MCF 10A (cell line): Measurements from ENCODE around the gene SCML2. TPM values are rescaled to one million over a fixed set of nuclear protein-coding genes. Genes with fewer than 3 reads are reported as not detected.

Experiments
- BruUV-seq: library from RNA; stranded (reverse); fragments of 400-500 nt; replicated peaks from 2 replicates; lab custom pipeline; 2021; lab: Mats Ljungman, UMichigan
- CTCF ChIA-PET: fragments of 300-600 bp; sonication (Branson Sonifier 250); formaldehyde crosslinking; extraction: SDS; loops from one replicate; lab custom pipeline; 2021; ENCODE audit warnings: antibody characterized with exemption, inconsistent platforms; lab: Yijun Ruan, JAX
- POLR2A ChIA-PET: fragments of 300-600, 350-650 bp; sonication (Branson Sonifier 250); formaldehyde crosslinking; extraction: SDS; loops from one replicate; lab custom pipeline; 2020; ENCODE audit warnings: antibody characterized with exemption, inconsistent platforms; lab: Yijun Ruan, JAX
- DNase-seq: peaks from one replicate; pipeline ENCODE4 v3.0.0-alpha.2; 2018; ENCODE audit not compliant: unreplicated experiment
- H3K27ac Mint-ChIP-seq: one replicate; pipeline ENCODE4 v1.8.0; 2022; ENCODE audit warnings: mild to moderate bottlenecking, low read depth, mixed read lengths; ENCODE audit not compliant: unreplicated experiment
- H3K27me3 Mint-ChIP-seq: one replicate; pipeline ENCODE4 v1.8.0; 2022; ENCODE audit warnings: mixed read lengths; ENCODE audit not compliant: insufficient read depth, unreplicated experiment
- H3K36me3 Mint-ChIP-seq: one replicate; pipeline ENCODE4 v1.8.0; 2022; ENCODE audit warnings: mild to moderate bottlenecking, moderate library complexity, mixed read lengths; ENCODE audit not compliant: insufficient read depth, unreplicated experiment
- H3K4me1 Mint-ChIP-seq: one replicate; pipeline ENCODE4 v1.8.0; 2022; ENCODE audit warnings: mixed read lengths; ENCODE audit not compliant: insufficient read depth, unreplicated experiment
- H3K4me3 Mint-ChIP-seq: one replicate; pipeline ENCODE4 v1.8.0; 2022; ENCODE audit warnings: mild to moderate bottlenecking, moderate library complexity, mixed read lengths; ENCODE audit not compliant: unreplicated experiment
- H3K9me3 Mint-ChIP-seq: one replicate; pipeline ENCODE4 v1.8.0; 2022; ENCODE audit warnings: mixed read lengths; ENCODE audit not compliant: unreplicated experiment
- intact Hi-C: fragments of 100-400 bp; cut with micrococcal nuclease; formaldehyde crosslinking; loops from 2 replicates; pipeline ENCODE4 v1.14.1; 2022
- total RNA-seq: library from RNA; stranded (reverse); gene quantifications from 2 replicates; pipeline ENCODE4 v1.2.3, GENCODE V29; 2022
- TF ChIP-seq, protein P1 (sequence below): fragments of 200-600 bp; IDR thresholded peaks from one replicate; pipeline ENCODE4 v1.8.0; 2022; ENCODE audit warnings: antibody characterized with exemption, mild to moderate bottlenecking; ENCODE audit not compliant: unreplicated experiment

Gene SCML2
- total RNA-seq, 1 experiment from 2014 or later: 3.5 TPM

DNA sequence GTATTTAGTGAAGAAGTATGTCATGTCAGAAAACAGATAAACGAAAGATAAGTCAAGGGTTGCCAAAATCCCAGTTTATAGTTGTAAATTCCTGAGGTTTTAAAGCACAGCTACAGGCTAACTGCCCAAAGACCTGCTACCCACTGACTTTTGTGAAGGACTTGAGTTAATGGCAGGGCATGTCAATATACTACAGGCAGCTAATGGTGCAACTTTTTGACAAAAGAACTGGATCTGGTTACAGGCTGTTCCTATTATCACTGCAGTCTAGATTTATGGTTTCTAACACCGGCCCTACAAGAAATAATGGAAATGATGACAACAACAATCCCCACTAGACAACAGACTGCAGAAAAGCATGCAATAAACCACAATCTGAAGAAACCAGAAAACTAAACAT is 6.4 kb downstream of the SCML2 start:
- no TSS peak for BruUV-seq
- intact Hi-C loops: no loop called here
- H3K4me3 Mint-ChIP-seq: no peak overlapping the region
- ChIA-PET CTCF (interaction anchor here (1.0 kb wide), 2 partner anchors 30 to 486 kb away, joined by 3 to 6 read pairs; no protein-coding TSS in a partner anchor), POLR2A (no interaction called here)
- H3K27ac Mint-ChIP-seq: no peak overlapping the region
- peaks cover 5% of the 10 kb centered on the region for H3K4me1 Mint-ChIP-seq
- H3K27me3 Mint-ChIP-seq: no peaks in the 10 kb centered on the region
- no peaks in the 10 kb centered on the region for H3K9me3 Mint-ChIP-seq
- H3K36me3 Mint-ChIP-seq: no peaks in the 10 kb centered on the region
- no peak for DNase-seq
- TF ChIP-seq, protein P1, sequence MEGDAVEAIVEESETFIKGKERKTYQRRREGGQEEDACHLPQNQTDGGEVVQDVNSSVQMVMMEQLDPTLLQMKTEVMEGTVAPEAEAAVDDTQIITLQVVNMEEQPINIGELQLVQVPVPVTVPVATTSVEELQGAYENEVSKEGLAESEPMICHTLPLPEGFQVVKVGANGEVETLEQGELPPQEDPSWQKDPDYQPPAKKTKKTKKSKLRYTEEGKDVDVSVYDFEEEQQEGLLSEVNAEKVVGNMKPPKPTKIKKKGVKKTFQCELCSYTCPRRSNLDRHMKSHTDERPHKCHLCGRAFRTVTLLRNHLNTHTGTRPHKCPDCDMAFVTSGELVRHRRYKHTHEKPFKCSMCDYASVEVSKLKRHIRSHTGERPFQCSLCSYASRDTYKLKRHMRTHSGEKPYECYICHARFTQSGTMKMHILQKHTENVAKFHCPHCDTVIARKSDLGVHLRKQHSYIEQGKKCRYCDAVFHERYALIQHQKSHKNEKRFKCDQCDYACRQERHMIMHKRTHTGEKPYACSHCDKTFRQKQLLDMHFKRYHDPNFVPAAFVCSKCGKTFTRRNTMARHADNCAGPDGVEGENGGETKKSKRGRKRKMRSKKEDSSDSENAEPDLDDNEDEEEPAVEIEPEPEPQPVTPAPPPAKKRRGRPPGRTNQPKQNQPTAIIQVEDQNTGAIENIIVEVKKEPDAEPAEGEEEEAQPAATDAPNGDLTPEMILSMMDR: no peak

DNA sequence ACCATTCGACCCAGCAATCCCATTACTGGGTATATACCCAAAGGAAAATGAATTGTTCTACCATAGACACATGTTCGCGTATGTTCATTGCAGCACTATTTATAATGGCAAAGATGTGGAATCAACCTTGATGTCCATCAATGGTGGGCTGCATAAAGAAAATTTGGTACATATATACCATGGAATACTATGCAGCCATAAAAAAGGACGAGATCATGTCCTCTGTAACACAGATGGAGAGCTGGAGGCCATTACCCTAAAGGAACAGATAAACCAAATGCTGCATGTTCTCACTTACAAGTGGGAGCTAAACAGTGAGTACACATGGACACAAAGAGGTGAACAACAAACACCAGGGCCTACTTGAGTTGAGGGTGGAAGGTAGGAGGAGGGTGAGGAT is 45.1 kb downstream of the SCML2 start:
- no peak overlapping the region for H3K4me3 Mint-ChIP-seq
- H3K36me3 Mint-ChIP-seq: no peaks in the 10 kb centered on the region
- no peaks in the 10 kb centered on the region for H3K4me1 Mint-ChIP-seq
- DNase-seq: no peak
- TF ChIP-seq, protein P1: no peak
- H3K27ac Mint-ChIP-seq: no peak overlapping the region
- H3K9me3 Mint-ChIP-seq: peaks cover 7% of the 10 kb centered on the region
- ChIA-PET CTCF (no interaction called here), POLR2A (no interaction called here)
- BruUV-seq: no TSS peak
- intact Hi-C loops: no loop called here
- no peaks in the 10 kb centered on the region for H3K27me3 Mint-ChIP-seq

DNA sequence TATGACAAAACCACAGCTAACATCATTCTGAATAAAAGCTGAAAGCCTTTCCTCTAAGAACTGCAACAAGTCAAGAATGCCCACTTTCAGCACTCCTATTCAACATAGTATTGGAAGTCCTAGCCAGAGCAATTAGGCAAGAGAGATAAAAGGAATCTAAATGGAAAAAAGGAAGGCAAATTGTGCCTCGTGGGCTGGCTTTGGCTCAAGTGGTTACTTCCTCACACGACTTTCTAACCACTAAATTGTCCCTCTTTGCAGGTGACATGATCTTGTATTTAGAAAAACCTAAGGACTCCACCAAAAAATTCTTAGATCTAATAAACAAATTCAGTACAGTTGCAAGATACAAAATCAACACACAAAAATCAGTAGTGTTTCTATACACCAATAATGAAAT is 57.2 kb downstream of the SCML2 start:
- CTCF ChIA-PET: no interaction called here
- TF ChIP-seq, protein P1: no peak
- H3K27me3 Mint-ChIP-seq: no peaks in the 10 kb centered on the region
- H3K4me3 Mint-ChIP-seq: no peak overlapping the region
- H3K4me1 Mint-ChIP-seq: no peaks in the 10 kb centered on the region
- intact Hi-C loops: no loop called here
- no peak for DNase-seq
- no TSS peak for BruUV-seq
- H3K36me3 Mint-ChIP-seq: no peaks in the 10 kb centered on the region
- POLR2A ChIA-PET: no interaction called here
- no peaks in the 10 kb centered on the region for H3K9me3 Mint-ChIP-seq
- no peak overlapping the region for H3K27ac Mint-ChIP-seq

DNA sequence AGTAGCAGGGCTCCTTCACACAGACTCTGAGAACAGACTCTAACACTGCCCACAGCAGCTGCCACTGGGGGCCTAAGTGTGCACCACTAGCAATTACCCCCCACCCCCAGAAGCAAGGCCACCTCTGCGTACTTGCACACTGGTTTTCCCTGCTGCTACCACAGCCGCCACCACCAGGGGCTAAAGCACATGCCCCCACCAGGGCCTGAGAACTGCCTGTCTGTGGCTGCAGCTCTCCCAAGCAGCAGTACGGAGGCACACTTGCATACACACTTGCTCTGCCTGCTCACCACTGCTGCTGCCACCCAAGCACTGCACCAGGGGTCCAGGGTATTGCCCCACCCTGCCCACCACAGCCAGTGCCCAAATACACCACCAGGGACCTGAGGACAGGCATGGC is 59.6 kb downstream of the SCML2 start:
- no peak overlapping the region for H3K4me3 Mint-ChIP-seq
- ChIA-PET POLR2A (no interaction called here), CTCF (no interaction called here)
- no peak for DNase-seq
- TF ChIP-seq, protein P1: no peak
- no TSS peak for BruUV-seq
- no peaks in the 10 kb centered on the region for H3K36me3 Mint-ChIP-seq
- intact Hi-C loops: no loop called here
- no peaks in the 10 kb centered on the region for H3K27me3 Mint-ChIP-seq
- no peaks in the 10 kb centered on the region for H3K4me1 Mint-ChIP-seq
- no peaks in the 10 kb centered on the region for H3K9me3 Mint-ChIP-seq
- H3K27ac Mint-ChIP-seq: no peak overlapping the region
